ENCODE data around the gene MPZ.

DNA sequence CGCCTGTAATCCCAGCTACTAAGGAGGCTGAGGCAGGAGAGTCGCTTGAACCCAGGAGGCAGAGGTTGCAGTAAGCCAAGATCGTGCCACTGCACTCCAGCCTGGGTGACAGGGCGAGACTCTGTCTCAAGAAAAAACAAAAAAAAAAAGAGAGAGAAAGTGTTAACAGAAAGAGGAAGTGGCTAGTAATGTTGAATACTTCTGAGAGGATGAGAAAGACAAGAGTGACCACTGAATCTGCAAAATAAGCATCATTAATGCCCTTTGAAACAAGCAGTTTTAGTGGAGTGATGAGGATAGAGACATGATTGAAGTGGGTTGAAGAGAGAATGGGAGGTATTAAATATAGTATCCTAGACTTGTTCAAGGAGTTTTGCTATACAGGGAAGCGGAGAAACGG is 11.7 kb downstream of the MPZ start:
- TF ChIP-seq, protein P1, sequence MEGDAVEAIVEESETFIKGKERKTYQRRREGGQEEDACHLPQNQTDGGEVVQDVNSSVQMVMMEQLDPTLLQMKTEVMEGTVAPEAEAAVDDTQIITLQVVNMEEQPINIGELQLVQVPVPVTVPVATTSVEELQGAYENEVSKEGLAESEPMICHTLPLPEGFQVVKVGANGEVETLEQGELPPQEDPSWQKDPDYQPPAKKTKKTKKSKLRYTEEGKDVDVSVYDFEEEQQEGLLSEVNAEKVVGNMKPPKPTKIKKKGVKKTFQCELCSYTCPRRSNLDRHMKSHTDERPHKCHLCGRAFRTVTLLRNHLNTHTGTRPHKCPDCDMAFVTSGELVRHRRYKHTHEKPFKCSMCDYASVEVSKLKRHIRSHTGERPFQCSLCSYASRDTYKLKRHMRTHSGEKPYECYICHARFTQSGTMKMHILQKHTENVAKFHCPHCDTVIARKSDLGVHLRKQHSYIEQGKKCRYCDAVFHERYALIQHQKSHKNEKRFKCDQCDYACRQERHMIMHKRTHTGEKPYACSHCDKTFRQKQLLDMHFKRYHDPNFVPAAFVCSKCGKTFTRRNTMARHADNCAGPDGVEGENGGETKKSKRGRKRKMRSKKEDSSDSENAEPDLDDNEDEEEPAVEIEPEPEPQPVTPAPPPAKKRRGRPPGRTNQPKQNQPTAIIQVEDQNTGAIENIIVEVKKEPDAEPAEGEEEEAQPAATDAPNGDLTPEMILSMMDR (conservative IDR thresholded peaks at IDR 0.05) = no peak
- no peak for TF ChIP-seq ZFX (IDR thresholded peaks at IDR 0.05)
